ENCODE results near the gene GALNS. TPM values are rescaled to one million over a fixed set of nuclear protein-coding genes. Genes with fewer than 3 reads are reported as not detected.

The GALNS gene
- total RNA-seq, 1 donor from 2014 or later, result 62.2 TPM

GRCh38 chr16:88803264-88803987, 53.3 kb downstream of the GALNS start, which contains the start of gene CDT1:
TSS of gene CDT1 (plus strand) at chr16:88803789. CDS start at chr16:88803832, 43 bp downstream.
- peak within 1 kb of the TSS; percentile 50 to 63 for H3K4me3 ChIP-seq
- peak within 1 kb of the TSS in 1 of 2 donors; percentile 52 for H3K27ac ChIP-seq
- H3K36me3 ChIP-seq, result peaks cover 4 to 7% of the 10 kb centered on the region in 2 donors
- peaks cover 0 to 11% of the 10 kb centered on the region in 2 donors for H3K4me1 ChIP-seq
- H3K27me3 ChIP-seq, result no peaks in the 10 kb centered on the region
- H3K9me3 ChIP-seq, result no peaks in the 10 kb centered on the region
- intact Hi-C loops (cut with DNase I), result loop anchor here (1.0 to 2.0 kb wide), 2 partner anchors 8 to 19 kb away; partner anchors contain the start of genes APRT and PIEZO1
- DNase-seq (ENCODE audit: low spot score in 2 of 2), result peak in 1 of 2 donors; percentile 86
- no peak for TF ChIP-seq CTCF (IDR thresholded peaks at IDR 0.05)

- Histone ChIP-seq H3K27ac (no peak overlapping the region), H3K36me3 (no peaks in the 10 kb centered on the region), H3K27me3 (no peaks in the 10 kb centered on the region), H3K4me3 (no peak overlapping the region), H3K9me3 (no peaks in the 10 kb centered on the region), H3K4me1 (peaks cover 0 to 11% of the 10 kb centered on the region in 2 donors)
- DNase-seq (ENCODE audit: low spot score in 2 of 2), result no peak
- no peak for TF ChIP-seq CTCF (IDR thresholded peaks at IDR 0.05)
- intact Hi-C loops (cut with DNase I), result no loop called here
Measured at GRCh38 chr16:88800277-88800592, 56.5 kb downstream of the GALNS start.

- no peak overlapping the region for H3K27ac ChIP-seq
- no peaks in the 10 kb centered on the region for H3K36me3 ChIP-seq
- no peak for DNase-seq (ENCODE audit: low spot score in 2 of 2)
- no peak overlapping the region for H3K4me3 ChIP-seq
- H3K4me1 ChIP-seq, result peaks cover 0 to 11% of the 10 kb centered on the region in 2 donors
- H3K27me3 ChIP-seq, result no peaks in the 10 kb centered on the region
- intact Hi-C loops (cut with DNase I), result no loop called here
- TF ChIP-seq CTCF (IDR thresholded peaks at IDR 0.05), result no peak
- no peaks in the 10 kb centered on the region for H3K9me3 ChIP-seq
Measured at GRCh38 chr16:88799569-88800276, 57.0 kb downstream of the GALNS start.

- Histone ChIP-seq H3K9me3 (no peaks in the 10 kb centered on the region), H3K27me3 (no peaks in the 10 kb centered on the region), H3K4me3 (no peak overlapping the region), H3K27ac (no peak overlapping the region), H3K4me1 (peaks cover 0 to 3% of the 10 kb centered on the region in 2 donors), H3K36me3 (no peaks in the 10 kb centered on the region)
- intact Hi-C loops (cut with DNase I), result no loop called here
- no peak for DNase-seq (ENCODE audit: low spot score in 2 of 2)
- no peak for TF ChIP-seq CTCF (IDR thresholded peaks at IDR 0.05)
Measured at GRCh38 chr16:88798772-88799455, 57.8 kb downstream of the GALNS start.

- Histone ChIP-seq H3K9me3 (no peaks in the 10 kb centered on the region), H3K4me1 (peaks cover 0 to 2% of the 10 kb centered on the region in 2 donors), H3K36me3 (no peaks in the 10 kb centered on the region), H3K4me3 (no peak overlapping the region), H3K27ac (no peak overlapping the region), H3K27me3 (no peaks in the 10 kb centered on the region)
- DNase-seq (ENCODE audit: low spot score in 2 of 2), result no peak
- intact Hi-C loops (cut with DNase I), result no loop called here
- no peak for TF ChIP-seq CTCF (IDR thresholded peaks at IDR 0.05)
Measured at GRCh38 chr16:88798073-88798472, 58.7 kb downstream of the GALNS start.

Data from ascending aorta (tissue), 2 donors.